ENCODE results near the gene RPRD1A.

DNA sequence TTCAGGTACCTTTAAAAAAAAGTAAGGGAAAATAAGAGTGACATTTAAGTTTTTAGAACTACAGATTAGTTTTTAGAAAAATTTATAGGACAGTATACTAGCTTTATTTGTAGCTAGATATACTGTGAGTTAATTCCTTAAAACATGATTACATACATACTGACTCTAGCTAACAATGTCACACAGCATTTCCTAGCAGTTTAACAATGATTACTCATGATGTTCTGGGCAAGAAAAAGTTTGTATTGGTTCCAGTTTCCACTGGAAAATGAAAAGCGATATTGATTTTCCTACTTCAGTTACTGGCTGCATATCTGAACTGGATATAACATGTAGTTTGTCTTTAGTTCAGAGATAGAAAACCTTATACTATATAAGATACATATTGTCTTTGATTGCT, 42.4 kb upstream of the RPRD1A start:
- no peak for TF ChIP-seq POLR2A (IDR thresholded peaks at IDR 0.05)
- TF ChIP-seq, protein P1, sequence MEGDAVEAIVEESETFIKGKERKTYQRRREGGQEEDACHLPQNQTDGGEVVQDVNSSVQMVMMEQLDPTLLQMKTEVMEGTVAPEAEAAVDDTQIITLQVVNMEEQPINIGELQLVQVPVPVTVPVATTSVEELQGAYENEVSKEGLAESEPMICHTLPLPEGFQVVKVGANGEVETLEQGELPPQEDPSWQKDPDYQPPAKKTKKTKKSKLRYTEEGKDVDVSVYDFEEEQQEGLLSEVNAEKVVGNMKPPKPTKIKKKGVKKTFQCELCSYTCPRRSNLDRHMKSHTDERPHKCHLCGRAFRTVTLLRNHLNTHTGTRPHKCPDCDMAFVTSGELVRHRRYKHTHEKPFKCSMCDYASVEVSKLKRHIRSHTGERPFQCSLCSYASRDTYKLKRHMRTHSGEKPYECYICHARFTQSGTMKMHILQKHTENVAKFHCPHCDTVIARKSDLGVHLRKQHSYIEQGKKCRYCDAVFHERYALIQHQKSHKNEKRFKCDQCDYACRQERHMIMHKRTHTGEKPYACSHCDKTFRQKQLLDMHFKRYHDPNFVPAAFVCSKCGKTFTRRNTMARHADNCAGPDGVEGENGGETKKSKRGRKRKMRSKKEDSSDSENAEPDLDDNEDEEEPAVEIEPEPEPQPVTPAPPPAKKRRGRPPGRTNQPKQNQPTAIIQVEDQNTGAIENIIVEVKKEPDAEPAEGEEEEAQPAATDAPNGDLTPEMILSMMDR (IDR thresholded peaks at IDR 0.05) = no peak

Measured in uterus (tissue), 2 donors.